CD4-positive, CD25-positive, alpha-beta regulatory T cell (primary cell): ENCODE results near the gene HDC. TPM values are rescaled to one million over a fixed set of nuclear protein-coding genes. Genes with fewer than 3 reads are reported as not detected.

ENCODE experiments used
- ATAC-seq, 2 donors: fragments of 150-1000 bp; cut with Tn5 transposase; one replicate each; pipeline ENCODE4 v1.10.0; 2021; ENCODE audit warnings: low read depth in 2 of 2, moderate number of reproducible peaks in 2 of 2, moderate library complexity in 1 of 2
- DNase-seq, 3 donors: peaks; one replicate each; pipeline versions ENCODE4 v3.0.0 to v3.0.0-alpha.2; 2012 to 2022; ENCODE audit warnings: mixed read lengths in 1 of 3
- H3K27ac ChIP-seq: one replicate; pipeline ENCODE4 v1.7.0; 2013; ENCODE audit warnings: mild to moderate bottlenecking, low read length; ENCODE audit not compliant: insufficient read depth, poor library complexity, severe bottlenecking
- H3K27me3 ChIP-seq: one replicate; pipeline ENCODE4 v1.7.0; 2013; ENCODE audit warnings: low read length; ENCODE audit not compliant: control insufficient read depth, insufficient read depth
- H3K36me3 ChIP-seq: one replicate; pipeline ENCODE4 v1.7.0; 2013; ENCODE audit warnings: mild to moderate bottlenecking, low read length, moderate library complexity; ENCODE audit not compliant: control insufficient read depth, insufficient read depth
- H3K4me1 ChIP-seq: 2 replicates; pipeline ENCODE4 v1.7.0; 2013; ENCODE audit warnings: mild to moderate bottlenecking, low read length; ENCODE audit not compliant: insufficient read depth, control insufficient read depth, poor library complexity, severe bottlenecking
- H3K4me3 ChIP-seq: one replicate; pipeline ENCODE4 v1.7.0; 2013; ENCODE audit warnings: low read depth, mild to moderate bottlenecking, low read length, moderate library complexity
- H3K9me3 ChIP-seq, 2 experiments: 1 replicate in 1 of 2; 2 replicates in 1 of 2; pipeline ENCODE4 v1.7.0; 2013; ENCODE audit warnings: low read length in 2 of 2, mild to moderate bottlenecking in 1 of 2, moderate library complexity in 1 of 2; ENCODE audit not compliant: control insufficient read depth in 2 of 2
- H3K27ac Mint-ChIP-seq, 3 donors: one replicate each; pipeline ENCODE4 v1.8.0; 2020 to 2022; ENCODE audit warnings: mild to moderate bottlenecking in 3 of 3, mixed read lengths in 3 of 3, moderate library complexity in 2 of 3
- H3K27me3 Mint-ChIP-seq: one replicate; pipeline ENCODE4 v1.8.0; 2022; ENCODE audit warnings: mild to moderate bottlenecking, mixed read lengths
- H3K36me3 Mint-ChIP-seq: one replicate; pipeline ENCODE4 v1.8.0; 2020; ENCODE audit warnings: mixed read lengths
- H3K4me1 Mint-ChIP-seq, 4 donors: one replicate each; pipeline ENCODE4 v1.8.0; 2020 to 2022; ENCODE audit warnings: mixed read lengths in 4 of 4, mild to moderate bottlenecking in 1 of 4
- H3K4me3 Mint-ChIP-seq, 4 donors: one replicate each; pipeline ENCODE4 v1.8.0; 2020 to 2022; ENCODE audit warnings: mild to moderate bottlenecking in 4 of 4, mixed read lengths in 4 of 4, moderate library complexity in 3 of 4
- H3K9me3 Mint-ChIP-seq, 7 donors: one replicate each; pipeline ENCODE4 v1.8.0; 2020 to 2022; ENCODE audit warnings: mixed read lengths in 7 of 7, mild to moderate bottlenecking in 3 of 7, moderate library complexity in 2 of 7
- polyA plus RNA-seq, 4 donors: library from polyadenylated mRNA; unstranded; fragments of 300-500 nt; fragmentation: Illumina TruSeq; gene quantifications; one replicate each; pipeline ENCODE4 v1.2.3, GENCODE V29; 2021
- total RNA-seq: library from RNA; stranded (reverse); gene quantifications from one replicate; pipeline ENCODE4 v1.2.3, GENCODE V29; 2022

HDC gene
- total and polyA plus RNA-seq, 5 donors from 2014 or later: 3.5 TPM; not detected in 4

- no peak overlapping the region for H3K27ac Mint-ChIP-seq
- ATAC-seq (no peak), DNase-seq (no peak)
- no peaks in the 10 kb centered on the region for H3K9me3 Mint-ChIP-seq
- Histone ChIP-seq H3K4me3 (no peak overlapping the region), H3K27me3 (no peaks in the 10 kb centered on the region), H3K36me3 (peaks cover 50% of the 10 kb centered on the region), H3K9me3 (no peaks in the 10 kb centered on the region), H3K4me1 (no peaks in the 10 kb centered on the region), H3K27ac (no peak overlapping the region)
- H3K27me3 Mint-ChIP-seq: no peaks in the 10 kb centered on the region
- peaks cover 28% of the 10 kb centered on the region for H3K36me3 Mint-ChIP-seq
- H3K4me3 Mint-ChIP-seq: no peak overlapping the region
- H3K4me1 Mint-ChIP-seq: peaks cover 0 to 4% (median 0%) of the 10 kb centered on the region in 4 donors
Observed at GRCh38 chr15:50289749-50290148, 24.2 kb upstream of the HDC start.

GRCh38 chr15:50287324-50288116 is 22.0 kb upstream of the HDC start:
- Mint-ChIP-seq H3K4me1 (peaks cover 0 to 4% (median 0%) of the 10 kb centered on the region in 4 donors), H3K9me3 (no peaks in the 10 kb centered on the region), H3K27me3 (no peaks in the 10 kb centered on the region), H3K27ac (peak overlapping the region; percentile 11 to 47 (median 13)), H3K4me3 (no peak overlapping the region), H3K36me3 (peaks cover 28% of the 10 kb centered on the region)
- H3K4me1 ChIP-seq: no peaks in the 10 kb centered on the region
- H3K27me3 ChIP-seq: no peaks in the 10 kb centered on the region
- DNase-seq (no peak), ATAC-seq (no peak)
- no peak overlapping the region for H3K4me3 ChIP-seq
- no peak overlapping the region for H3K27ac ChIP-seq
- H3K9me3 ChIP-seq: no peaks in the 10 kb centered on the region
- H3K36me3 ChIP-seq: peaks cover 48% of the 10 kb centered on the region

- no peak overlapping the region for H3K27ac ChIP-seq
- peaks cover 18% of the 10 kb centered on the region for H3K36me3 ChIP-seq
- no peaks in the 10 kb centered on the region for H3K27me3 ChIP-seq
- Mint-ChIP-seq H3K4me3 (no peak overlapping the region), H3K4me1 (peaks cover 0 to 2% (median 0%) of the 10 kb centered on the region in 4 donors), H3K27ac (no peak overlapping the region), H3K27me3 (no peaks in the 10 kb centered on the region), H3K36me3 (peaks cover 14% of the 10 kb centered on the region), H3K9me3 (no peaks in the 10 kb centered on the region)
- ATAC-seq (no peak), DNase-seq (no peak)
- H3K4me1 ChIP-seq: no peaks in the 10 kb centered on the region
- H3K4me3 ChIP-seq: no peak overlapping the region
- H3K9me3 ChIP-seq: no peaks in the 10 kb centered on the region
Observed at GRCh38 chr15:50281427-50281826, 15.9 kb upstream of the HDC start.

GRCh38 chr15:50280271-50280670 is 14.7 kb upstream of the HDC start:
- H3K4me3 ChIP-seq: no peak overlapping the region
- H3K27ac ChIP-seq: no peak overlapping the region
- Mint-ChIP-seq H3K4me3 (no peak overlapping the region), H3K27me3 (no peaks in the 10 kb centered on the region), H3K9me3 (no peaks in the 10 kb centered on the region), H3K36me3 (peaks cover 10% of the 10 kb centered on the region), H3K4me1 (peaks cover 0 to 2% (median 0%) of the 10 kb centered on the region in 4 donors), H3K27ac (peak overlapping the region in 1 of 3 donors; percentile 6)
- no peak for ATAC-seq
- no peaks in the 10 kb centered on the region for H3K4me1 ChIP-seq
- H3K36me3 ChIP-seq: peaks cover 10% of the 10 kb centered on the region
- no peaks in the 10 kb centered on the region for H3K27me3 ChIP-seq
- no peak for DNase-seq
- H3K9me3 ChIP-seq: no peaks in the 10 kb centered on the region

GRCh38 chr15:50278496-50278895 is 13.0 kb upstream of the HDC start:
- Histone ChIP-seq H3K4me3 (no peak overlapping the region), H3K36me3 (peaks cover 6% of the 10 kb centered on the region), H3K27ac (no peak overlapping the region), H3K4me1 (no peaks in the 10 kb centered on the region), H3K27me3 (no peaks in the 10 kb centered on the region), H3K9me3 (no peaks in the 10 kb centered on the region)
- H3K4me3 Mint-ChIP-seq: no peak overlapping the region
- peaks cover 0 to 2% (median 0%) of the 10 kb centered on the region in 4 donors for H3K4me1 Mint-ChIP-seq
- no peaks in the 10 kb centered on the region for H3K27me3 Mint-ChIP-seq
- H3K27ac Mint-ChIP-seq: peak overlapping the region in 1 of 3 donors; percentile 31
- DNase-seq: no peak
- H3K9me3 Mint-ChIP-seq: no peaks in the 10 kb centered on the region
- ATAC-seq: no peak
- peaks cover 10% of the 10 kb centered on the region for H3K36me3 Mint-ChIP-seq

- ATAC-seq: no peak
- Mint-ChIP-seq H3K27ac (no peak overlapping the region), H3K36me3 (peaks cover 10% of the 10 kb centered on the region), H3K4me3 (no peak overlapping the region), H3K9me3 (no peaks in the 10 kb centered on the region), H3K27me3 (no peaks in the 10 kb centered on the region), H3K4me1 (peaks cover 0 to 2% (median 0%) of the 10 kb centered on the region in 4 donors)
- no peak overlapping the region for H3K27ac ChIP-seq
- no peaks in the 10 kb centered on the region for H3K9me3 ChIP-seq
- no peaks in the 10 kb centered on the region for H3K4me1 ChIP-seq
- H3K4me3 ChIP-seq: no peak overlapping the region
- DNase-seq: no peak
- H3K27me3 ChIP-seq: no peaks in the 10 kb centered on the region
- peaks cover 6% of the 10 kb centered on the region for H3K36me3 ChIP-seq
Observed at GRCh38 chr15:50277370-50277769, 11.8 kb upstream of the HDC start.

- no peak overlapping the region for H3K27ac ChIP-seq
- ATAC-seq (no peak), DNase-seq (no peak)
- no peak overlapping the region for H3K4me3 ChIP-seq
- no peak overlapping the region for H3K4me3 Mint-ChIP-seq
- peaks cover 10% of the 10 kb centered on the region for H3K36me3 Mint-ChIP-seq
- no peaks in the 10 kb centered on the region for H3K9me3 ChIP-seq
- peaks cover 0 to 2% (median 0%) of the 10 kb centered on the region in 4 donors for H3K4me1 Mint-ChIP-seq
- H3K27me3 ChIP-seq: no peaks in the 10 kb centered on the region
- H3K36me3 ChIP-seq: peaks cover 6% of the 10 kb centered on the region
- no peak overlapping the region for H3K27ac Mint-ChIP-seq
- H3K4me1 ChIP-seq: no peaks in the 10 kb centered on the region
- H3K27me3 Mint-ChIP-seq: no peaks in the 10 kb centered on the region
- H3K9me3 Mint-ChIP-seq: no peaks in the 10 kb centered on the region
Observed at GRCh38 chr15:50275908-50276307, 10.4 kb upstream of the HDC start.

GRCh38 chr15:50275091-50275490 is 9.6 kb upstream of the HDC start:
- H3K9me3 Mint-ChIP-seq: no peaks in the 10 kb centered on the region
- H3K27ac Mint-ChIP-seq: no peak overlapping the region
- H3K4me1 Mint-ChIP-seq: peaks cover 0 to 2% (median 0%) of the 10 kb centered on the region in 4 donors
- ATAC-seq: no peak
- no peak overlapping the region for H3K4me3 Mint-ChIP-seq
- no peak overlapping the region for H3K27ac ChIP-seq
- DNase-seq: no peak
- no peak overlapping the region for H3K4me3 ChIP-seq
- H3K4me1 ChIP-seq: no peaks in the 10 kb centered on the region
- peaks cover 6% of the 10 kb centered on the region for H3K36me3 ChIP-seq
- peaks cover 10% of the 10 kb centered on the region for H3K36me3 Mint-ChIP-seq
- H3K27me3 Mint-ChIP-seq: no peaks in the 10 kb centered on the region
- no peaks in the 10 kb centered on the region for H3K27me3 ChIP-seq
- H3K9me3 ChIP-seq: no peaks in the 10 kb centered on the region
